GM19099 (cell line): Measurements from ENCODE around the gene PHC2.

Source experiments
- POLR2A ChIP-seq: IDR thresholded peaks from 3 replicates; pipeline ENCODE4 v1.6.1; 2011; ENCODE audit warnings: low read depth; ENCODE audit not compliant: insufficient read length; ENCODE audit errors: extremely low read depth

Gene PHC2

GRCh38 chr1:33438364-33439160 lies 7.7 kb upstream of the PHC2 start:
- no peak for TF ChIP-seq POLR2A

- TF ChIP-seq POLR2A = no peak
Observed at GRCh38 chr1:33436557-33437285, 5.8 kb upstream of the PHC2 start.

DNA sequence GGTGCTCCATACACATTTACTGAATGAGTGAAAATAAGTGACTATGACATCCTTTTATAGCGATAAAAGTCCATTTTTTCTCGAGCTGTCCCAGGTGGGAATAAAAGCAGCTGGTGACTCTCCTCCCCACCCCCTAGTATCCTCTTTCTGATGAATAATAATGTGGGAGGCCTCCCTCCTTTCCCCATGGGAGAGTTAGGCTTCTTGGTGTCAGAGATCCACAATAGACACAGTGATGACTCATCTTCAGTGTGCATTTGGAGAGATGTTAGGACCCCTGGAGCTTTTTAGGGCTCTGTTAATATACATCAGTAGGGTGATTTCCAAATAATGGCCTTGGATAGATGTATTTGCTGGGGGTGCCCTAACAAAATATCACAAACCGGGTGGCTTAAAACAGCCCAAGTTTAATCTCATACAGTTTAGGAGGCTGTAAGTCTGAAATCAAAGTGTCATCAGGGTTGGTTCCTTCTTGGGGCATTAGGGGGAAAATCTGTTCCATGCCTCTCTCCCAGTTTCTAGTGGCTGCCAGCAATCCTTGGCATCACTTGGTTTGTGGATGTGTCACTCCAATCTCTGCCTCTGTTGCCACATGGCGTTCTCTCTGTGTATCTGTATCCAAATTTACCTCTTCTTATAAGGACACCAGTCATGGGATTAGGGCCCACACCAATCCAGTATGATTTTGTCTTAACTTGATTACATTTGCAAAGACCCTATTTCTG lies 4.4 kb upstream of the PHC2 start:
- TF ChIP-seq POLR2A = no peak

DNA sequence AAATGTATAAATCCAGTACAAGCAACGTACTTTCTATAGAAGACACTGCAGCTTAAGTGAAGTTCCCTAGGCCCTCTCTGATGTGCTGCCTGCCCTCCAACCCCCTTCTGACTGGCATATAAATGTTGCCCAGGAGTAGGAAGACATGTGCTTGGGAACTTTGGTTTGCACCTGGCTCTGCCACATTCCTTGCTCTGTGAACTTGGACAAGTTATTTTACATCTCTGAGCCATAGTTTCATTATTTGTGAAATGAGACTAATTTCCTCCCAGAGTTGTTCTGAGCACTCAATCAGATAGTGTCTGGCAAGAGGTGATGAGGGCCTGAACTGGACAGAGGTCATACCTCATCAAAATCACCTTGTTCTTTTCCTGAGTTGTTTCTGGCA lies 3.5 kb upstream of the PHC2 start:
- TF ChIP-seq POLR2A = no peak

- no peak for TF ChIP-seq POLR2A
Observed at GRCh38 chr1:33433509-33434362, 2.8 kb upstream of the PHC2 start.

DNA sequence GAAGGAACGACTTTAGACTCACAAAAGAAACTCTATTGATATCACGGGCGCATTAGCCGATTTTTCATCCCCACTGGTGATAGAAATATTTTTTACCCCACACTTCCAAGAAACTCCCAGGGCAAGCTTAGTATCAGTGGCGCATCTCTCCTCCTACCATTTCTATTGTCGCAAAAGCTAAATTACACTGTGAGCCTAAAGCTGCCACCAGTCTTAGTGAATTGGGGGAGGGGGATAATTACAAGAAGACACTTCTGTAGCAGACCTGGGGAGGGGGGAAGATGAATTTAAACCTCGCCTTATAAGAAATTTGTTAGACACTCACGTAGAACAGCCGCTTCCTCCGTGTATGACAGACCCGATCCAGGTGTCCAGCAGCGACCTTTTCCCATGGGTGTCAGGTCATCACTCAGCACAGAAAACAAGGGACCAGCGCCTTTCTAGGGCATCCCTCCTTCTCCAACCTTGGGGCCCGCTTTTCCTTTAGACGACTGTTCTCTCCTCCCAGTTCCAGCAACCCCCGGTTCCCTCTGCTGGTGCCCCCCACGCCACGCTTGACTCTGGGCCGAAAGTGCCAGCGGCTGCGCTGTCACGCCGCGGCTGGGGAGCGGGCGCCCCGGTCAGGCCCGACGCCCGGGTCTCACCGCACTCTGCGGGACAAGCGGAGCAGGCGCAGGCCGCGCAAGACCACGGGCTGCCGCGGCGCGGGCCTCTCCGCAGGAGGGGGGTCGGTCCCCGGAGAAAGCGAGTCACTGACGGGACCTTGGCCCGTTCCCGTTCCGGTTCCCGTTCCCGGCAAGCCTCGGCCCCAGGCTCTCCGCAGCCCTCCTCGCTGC lies 821 bp downstream of the PHC2 start:
- no peak for TF ChIP-seq POLR2A

- TF ChIP-seq POLR2A = no peak
Observed at GRCh38 chr1:33429332-33429731, 1.6 kb downstream of the PHC2 start.

DNA sequence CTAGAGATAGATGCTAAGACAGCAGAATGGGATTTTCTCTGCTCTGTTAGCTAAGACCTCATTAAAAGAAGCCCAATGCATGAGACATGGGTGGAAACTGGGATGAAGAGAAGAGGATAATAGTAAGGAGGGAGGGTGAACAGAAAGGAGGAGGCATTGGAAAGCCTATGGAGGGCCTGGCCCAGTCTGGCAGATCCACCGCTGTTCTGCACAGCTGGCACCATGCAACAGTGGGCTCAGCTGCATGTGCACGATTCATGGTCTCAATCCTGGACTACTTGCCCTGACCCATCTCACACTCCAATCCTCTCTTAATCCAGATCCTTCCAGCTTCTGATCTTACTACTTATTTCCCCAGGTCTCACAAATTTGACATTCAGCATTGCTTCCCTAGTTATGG lies 2.2 kb downstream of the PHC2 start:
- no peak for TF ChIP-seq POLR2A

- no peak for TF ChIP-seq POLR2A
Observed at GRCh38 chr1:33426916-33427315, 4.0 kb downstream of the PHC2 start.

GRCh38 chr1:33425900-33426299 lies 5.0 kb downstream of the PHC2 start:
- TF ChIP-seq POLR2A = no peak

DNA sequence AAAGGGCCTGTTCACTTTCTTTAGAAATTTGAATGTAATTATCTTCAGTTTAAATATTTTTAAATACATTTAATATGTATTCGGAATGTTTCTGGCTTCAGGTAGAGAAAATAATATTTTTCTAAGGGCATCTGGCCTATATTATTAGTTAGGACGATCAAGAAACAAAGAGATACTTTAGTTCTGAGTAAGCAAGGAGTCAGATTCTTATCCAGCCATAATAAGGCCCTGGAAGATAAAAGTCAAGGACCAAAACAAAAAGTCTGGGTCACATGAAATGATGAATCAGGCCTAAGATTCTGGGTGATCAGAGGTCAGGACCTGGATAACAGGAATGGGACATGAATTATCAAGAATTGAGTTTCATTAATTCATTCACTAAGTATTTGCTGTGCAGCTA lies 6.3 kb downstream of the PHC2 start:
- TF ChIP-seq POLR2A = no peak

DNA sequence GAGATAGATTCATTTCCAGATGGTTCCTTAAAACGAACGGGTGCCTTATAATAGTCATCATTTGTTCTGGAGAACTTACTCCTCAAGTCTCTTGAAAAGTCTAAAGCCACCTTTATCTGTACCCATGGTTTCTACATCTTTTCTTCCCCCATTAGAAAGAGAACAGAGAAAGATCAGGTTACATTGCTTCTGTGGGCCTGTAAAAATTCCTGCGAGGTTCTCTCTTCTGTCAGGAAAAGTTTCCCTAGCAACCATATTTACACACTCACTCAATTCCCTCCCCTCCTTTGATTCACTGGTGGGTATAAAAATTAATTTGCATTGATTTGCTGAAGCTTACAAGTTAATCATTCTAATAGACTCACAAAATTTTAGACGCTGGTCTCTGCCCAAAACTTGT lies 6.7 kb downstream of the PHC2 start:
- TF ChIP-seq POLR2A = no peak

GRCh38 chr1:33420870-33421775 lies 9.8 kb downstream of the PHC2 start:
- no peak for TF ChIP-seq POLR2A
